Measurements from ENCODE around the gene PBX3. TPM values are rescaled to one million over a fixed set of nuclear protein-coding genes. Genes with fewer than 3 reads are reported as not detected.
"Not testable (repeated sequence)": the region's sequence is repeated elsewhere in the genome, so short reads cannot be mapped to it uniquely, and the experiment has no call there.

The PBX3 gene
- total RNA-seq, 1 donor from 2014 or later, result 37.7 TPM

GRCh38 chr9:125820100-125820804 lies 73.1 kb downstream of the PBX3 start:
- TF ChIP-seq CTCF (IDR thresholded peaks at IDR 0.05; ENCODE audit: unreplicated experiment), result no peak
- H3K36me3 Mint-ChIP-seq (ENCODE audit: insufficient read depth), result no peaks in the 10 kb centered on the region
- peaks cover 3% of the 10 kb centered on the region for H3K4me1 Mint-ChIP-seq (ENCODE audit: low read depth)
- no peaks in the 10 kb centered on the region for H3K9me3 Mint-ChIP-seq (ENCODE audit: low read depth)
- no peak overlapping the region for H3K27ac Mint-ChIP-seq
- no peak overlapping the region for H3K4me3 Mint-ChIP-seq (ENCODE audit: low read depth)
- DNase-seq (ENCODE audit: low spot score, unreplicated experiment), result no peak
- H3K27me3 Mint-ChIP-seq, result no peaks in the 10 kb centered on the region

GRCh38 chr9:125821078-125821477 lies 73.9 kb downstream of the PBX3 start:
- Mint-ChIP-seq H3K27ac (no peak overlapping the region), H3K4me3 (ENCODE audit: low read depth) (no peak overlapping the region), H3K36me3 (ENCODE audit: insufficient read depth) (no peaks in the 10 kb centered on the region), H3K27me3 (no peaks in the 10 kb centered on the region), H3K4me1 (ENCODE audit: low read depth) (peaks cover 8% of the 10 kb centered on the region), H3K9me3 (ENCODE audit: low read depth) (no peaks in the 10 kb centered on the region)
- no peak for DNase-seq (ENCODE audit: low spot score, unreplicated experiment)
- no peak for TF ChIP-seq CTCF (IDR thresholded peaks at IDR 0.05; ENCODE audit: unreplicated experiment)

GRCh38 chr9:125822160-125822559 lies 75.0 kb downstream of the PBX3 start:
- TF ChIP-seq CTCF (IDR thresholded peaks at IDR 0.05; ENCODE audit: unreplicated experiment), result no peak
- H3K27me3 Mint-ChIP-seq, result no peaks in the 10 kb centered on the region
- no peak overlapping the region for H3K4me3 Mint-ChIP-seq (ENCODE audit: low read depth)
- H3K4me1 Mint-ChIP-seq (ENCODE audit: low read depth), result peaks cover 8% of the 10 kb centered on the region
- no peaks in the 10 kb centered on the region for H3K36me3 Mint-ChIP-seq (ENCODE audit: insufficient read depth)
- DNase-seq (ENCODE audit: low spot score, unreplicated experiment), result no peak
- H3K27ac Mint-ChIP-seq, result no peak overlapping the region
- no peaks in the 10 kb centered on the region for H3K9me3 Mint-ChIP-seq (ENCODE audit: low read depth)

- DNase-seq (ENCODE audit: low spot score, unreplicated experiment), result no peak
- Mint-ChIP-seq H3K9me3 (ENCODE audit: low read depth) (no peaks in the 10 kb centered on the region), H3K4me1 (ENCODE audit: low read depth) (peaks cover 8% of the 10 kb centered on the region), H3K36me3 (ENCODE audit: insufficient read depth) (no peaks in the 10 kb centered on the region), H3K4me3 (ENCODE audit: low read depth) (no peak overlapping the region), H3K27me3 (no peaks in the 10 kb centered on the region), H3K27ac (no peak overlapping the region)
- TF ChIP-seq CTCF (IDR thresholded peaks at IDR 0.05; ENCODE audit: unreplicated experiment), result no peak
These were observed 75.7 kb downstream of the PBX3 start for GRCh38 chr9:125822902-125823301.

- H3K4me3 Mint-ChIP-seq (ENCODE audit: low read depth); H3K36me3 Mint-ChIP-seq (ENCODE audit: insufficient read depth); DNase-seq (ENCODE audit: low spot score, unreplicated experiment); H3K27ac Mint-ChIP-seq; H3K9me3 Mint-ChIP-seq (ENCODE audit: low read depth); H3K27me3 Mint-ChIP-seq: not testable (repeated sequence)
- peaks cover 13% of the 10 kb centered on the region for H3K4me1 Mint-ChIP-seq (ENCODE audit: low read depth)
These were observed 76.8 kb downstream of the PBX3 start for GRCh38 chr9:125823874-125824406.

- Mint-ChIP-seq H3K27me3 (no peaks in the 10 kb centered on the region), H3K4me1 (ENCODE audit: low read depth) (peaks cover 13% of the 10 kb centered on the region), H3K9me3 (ENCODE audit: low read depth) (no peaks in the 10 kb centered on the region), H3K36me3 (ENCODE audit: insufficient read depth) (no peaks in the 10 kb centered on the region), H3K4me3 (ENCODE audit: low read depth) (no peak overlapping the region), H3K27ac (no peak overlapping the region)
- DNase-seq (ENCODE audit: low spot score, unreplicated experiment), result no peak
- TF ChIP-seq CTCF (IDR thresholded peaks at IDR 0.05; ENCODE audit: unreplicated experiment), result no peak
These were observed 78.6 kb downstream of the PBX3 start for GRCh38 chr9:125825762-125826161.

Data from progenitor cell of endocrine pancreas (in vitro differentiated cells).